Stomach (tissue), 9 donors: Measurements from ENCODE around the gene CIT. TPM values are rescaled to one million over a fixed set of nuclear protein-coding genes. Genes with fewer than 3 reads are reported as not detected.

Source experiments
- DNase-seq, 2 donors: peaks; one replicate each; pipeline versions ENCODE4 v3.0.0 to v3.0.0-alpha.2; 2013 to 2019
- H3K27ac ChIP-seq, 5 donors: fragments of 200-600 bp in 4 of 5; sonication (generic) in 4 of 5; one replicate each; pipeline ENCODE4 v1.5.1; 2013 to 2019; ENCODE audit warnings: mild to moderate bottlenecking in 1 of 5, moderate library complexity in 1 of 5
- H3K27me3 ChIP-seq, 3 donors: fragments of 200-600 bp; sonication (generic); one replicate each; pipeline ENCODE4 v1.5.1; 2017 to 2019; ENCODE audit warnings: mixed run types in 1 of 3
- H3K36me3 ChIP-seq, 4 donors: fragments of 200-600 bp; sonication (generic); 1 replicate in 3 of 4; 2 replicates in 1 of 4; pipeline ENCODE4 v1.5.1; 2016 to 2019
- H3K4me1 ChIP-seq, 4 donors: fragments of 200-600 bp; sonication (generic); one replicate each; pipeline ENCODE4 v1.5.1; 2016 to 2019
- H3K4me3 ChIP-seq, 4 donors: fragments of 200-600 bp; sonication (generic) in 3 of 4; one replicate each; pipeline ENCODE4 v1.5.1; 2016 to 2019; ENCODE audit warnings: mild to moderate bottlenecking in 1 of 4
- H3K9me3 ChIP-seq, 4 donors: fragments of 200-600 bp; sonication (generic); one replicate each; pipeline ENCODE4 v1.5.1; 2016 to 2019
- EP300 ChIP-seq: sonication (generic); formaldehyde crosslinking; IDR thresholded peaks from one replicate; pipeline ENCODE4 v1.6.1; 2017; ENCODE audit warnings: antibody characterized with exemption
- POLR2A ChIP-seq, 4 donors: fragments of 450-650 bp; IDR thresholded peaks; one replicate each; pipeline ENCODE4 v1.6.1; 2016; ENCODE audit warnings: antibody characterized with exemption in 4 of 4, control low read depth in 2 of 4, mild to moderate bottlenecking in 1 of 4, moderate library complexity in 1 of 4
- POLR2AphosphoS5 ChIP-seq, 3 donors: sonication (generic); formaldehyde crosslinking; IDR thresholded peaks; one replicate each; pipeline ENCODE4 v1.6.1; 2016; ENCODE audit warnings: antibody characterized with exemption in 3 of 3
- WGBS, 5 donors: extraction: QIAGEN DNeasy Blood & Tissue Kit in 3 of 5; methylation state at CpG; one replicate each; pipeline versions ENCODE4 v1.1.5 to v1.1.7; 2013 to 2018; 5-methylcytosine and 5-hydroxymethylcytosine counted together
- intact Hi-C: fragments of 100-400 bp; cut with DNase I; formaldehyde crosslinking; loops from one replicate; pipeline ENCODE4 v1.15.1; 2023; ENCODE audit warnings: low total_unique reads
- polyA plus RNA-seq, 3 donors: library from polyadenylated mRNA; stranded (reverse); fragments of 200-250 nt; gene quantifications; one replicate each; pipeline ENCODE4 v1.2.3, GENCODE V29; 2013
- total RNA-seq, 5 donors: library from RNA; depleted of rRNA; stranded (reverse); fragments of >200 nt; gene quantifications; one replicate each; pipeline versions ENCODE4 v1.1.0 to v1.2.3, GENCODE V29; 2014 to 2016
- TF ChIP-seq, protein P1 (sequence below), 7 experiments: fragments of 450-650 bp in 4 of 7; fragments of 200-600 bp in 3 of 7; sonication (generic) in 3 of 7; IDR thresholded peaks; one replicate each; pipeline ENCODE4 v1.5.1; 2016 to 2019; ENCODE audit warnings: antibody characterized with exemption in 7 of 7, control low read depth in 2 of 7, mild to moderate bottlenecking in 1 of 7
- donor health status: healthy with polysubstance abuse.
- donor health status: Bipolar disorder and iron deficiency.
- donor health status: healthy.

The CIT gene
- total and polyA plus RNA-seq, 8 donors: 2.8 to 164 (median 21.0) TPM

DNA sequence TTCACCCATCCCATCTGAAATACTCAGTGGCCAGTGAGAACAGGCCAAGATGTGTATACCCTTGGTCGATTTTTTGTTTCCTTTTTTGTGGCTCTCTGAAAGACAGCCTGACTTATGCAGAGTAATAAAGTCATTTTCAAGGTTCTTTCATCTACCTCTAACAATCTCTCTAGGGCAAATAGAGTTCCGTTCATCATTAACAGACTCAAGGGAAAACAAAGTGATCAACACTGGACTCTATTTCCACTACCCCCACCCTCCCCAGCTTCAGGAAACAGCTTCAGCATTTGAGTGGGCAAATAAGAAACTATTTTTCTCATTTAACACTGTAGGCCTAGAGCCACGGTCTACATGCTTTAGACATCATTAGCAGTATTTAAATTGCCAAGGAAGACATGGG, 193.3 kb downstream of the CIT start:
- H3K36me3 ChIP-seq: peaks cover 34 to 42% (median 37%) of the 10 kb centered on the region in 4 donors
- WGBS, 5 donors: 29 to 61% (median 40%) methylated on average over 3 of the region's 3 CpGs
- peak in 1 of 2 donors; percentile 80 for DNase-seq

DNA sequence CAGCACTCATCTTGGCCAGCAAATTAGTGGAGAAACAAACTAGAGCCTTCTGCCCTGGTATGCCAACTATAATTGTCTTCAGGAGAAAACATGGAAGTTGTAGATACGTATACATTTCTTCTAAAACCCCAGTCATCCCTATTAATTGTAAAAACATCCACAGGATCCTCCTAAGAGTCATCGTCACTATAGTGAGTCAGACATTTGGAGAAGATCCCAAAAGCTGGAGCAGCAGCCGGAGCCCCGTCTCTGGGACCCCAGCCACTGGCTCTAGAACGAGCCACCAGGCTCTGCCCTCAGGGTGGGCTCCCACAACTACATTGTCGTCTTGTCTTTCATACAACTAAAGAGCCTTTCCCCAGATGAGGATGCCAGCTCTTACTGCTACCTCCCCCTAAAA, 193.7 kb downstream of the CIT start:
- intact Hi-C loops: no loop called here
- TF ChIP-seq POLR2AphosphoS5 (IDR thresholded peaks at IDR 0.05): no peak
- TF ChIP-seq EP300: no peak
- TF ChIP-seq POLR2A (IDR thresholded peaks at IDR 0.05): no peak
- TF ChIP-seq, protein P1, sequence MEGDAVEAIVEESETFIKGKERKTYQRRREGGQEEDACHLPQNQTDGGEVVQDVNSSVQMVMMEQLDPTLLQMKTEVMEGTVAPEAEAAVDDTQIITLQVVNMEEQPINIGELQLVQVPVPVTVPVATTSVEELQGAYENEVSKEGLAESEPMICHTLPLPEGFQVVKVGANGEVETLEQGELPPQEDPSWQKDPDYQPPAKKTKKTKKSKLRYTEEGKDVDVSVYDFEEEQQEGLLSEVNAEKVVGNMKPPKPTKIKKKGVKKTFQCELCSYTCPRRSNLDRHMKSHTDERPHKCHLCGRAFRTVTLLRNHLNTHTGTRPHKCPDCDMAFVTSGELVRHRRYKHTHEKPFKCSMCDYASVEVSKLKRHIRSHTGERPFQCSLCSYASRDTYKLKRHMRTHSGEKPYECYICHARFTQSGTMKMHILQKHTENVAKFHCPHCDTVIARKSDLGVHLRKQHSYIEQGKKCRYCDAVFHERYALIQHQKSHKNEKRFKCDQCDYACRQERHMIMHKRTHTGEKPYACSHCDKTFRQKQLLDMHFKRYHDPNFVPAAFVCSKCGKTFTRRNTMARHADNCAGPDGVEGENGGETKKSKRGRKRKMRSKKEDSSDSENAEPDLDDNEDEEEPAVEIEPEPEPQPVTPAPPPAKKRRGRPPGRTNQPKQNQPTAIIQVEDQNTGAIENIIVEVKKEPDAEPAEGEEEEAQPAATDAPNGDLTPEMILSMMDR (IDR thresholded peaks at IDR 0.05): no peak
- DNase-seq: no peak
- no peak overlapping the region for H3K4me3 ChIP-seq
- WGBS, 5 donors: 67 to 89% (median 76%) methylated on average over 6 of the region's 6 CpGs
- H3K27me3 ChIP-seq: no peaks in the 10 kb centered on the region
- H3K27ac ChIP-seq: peak overlapping the region; percentile 58 to 79 (median 63)
- H3K4me1 ChIP-seq: peaks cover 25 to 48% (median 33%) of the 10 kb centered on the region in 4 donors
- H3K9me3 ChIP-seq: no peaks in the 10 kb centered on the region
- H3K36me3 ChIP-seq: peaks cover 38 to 46% (median 41%) of the 10 kb centered on the region in 4 donors

More for the DNA sequence above, 193.3 kb downstream of the CIT start:
- TF ChIP-seq POLR2A (IDR thresholded peaks at IDR 0.05) (no peak), POLR2AphosphoS5 (IDR thresholded peaks at IDR 0.05) (peak in 1 of 3 donors; percentile 28)
- intact Hi-C loops: no loop called here
- H3K27ac ChIP-seq: peak overlapping the region; percentile 58 to 79 (median 63)
- no peak overlapping the region for H3K4me3 ChIP-seq
- H3K9me3 ChIP-seq: no peaks in the 10 kb centered on the region
- peaks cover 21 to 44% (median 30%) of the 10 kb centered on the region in 4 donors for H3K4me1 ChIP-seq
- H3K27me3 ChIP-seq: no peaks in the 10 kb centered on the region

- H3K27ac ChIP-seq: peak overlapping the region; percentile 58 to 79 (median 63)
- intact Hi-C loops: no loop called here
- no peaks in the 10 kb centered on the region for H3K27me3 ChIP-seq
- no peak for DNase-seq
- TF ChIP-seq EP300 (no peak), POLR2AphosphoS5 (IDR thresholded peaks at IDR 0.05) (peak in 1 of 3 donors; percentile 23)
- H3K4me3 ChIP-seq: no peak overlapping the region
- peaks cover 45 to 46% (median 45%) of the 10 kb centered on the region in 4 donors for H3K36me3 ChIP-seq
- WGBS, 5 donors: 62 to 69% (median 64%) methylated on average over 3 of the region's 3 CpGs
- H3K9me3 ChIP-seq: no peaks in the 10 kb centered on the region
- peaks cover 28 to 54% (median 36%) of the 10 kb centered on the region in 4 donors for H3K4me1 ChIP-seq
Measured at GRCh38 chr12:119682639-119683252, 194.4 kb downstream of the CIT start.

- no peak for TF ChIP-seq EP300
- TF ChIP-seq POLR2A (IDR thresholded peaks at IDR 0.05): no peak
- TF ChIP-seq POLR2AphosphoS5 (IDR thresholded peaks at IDR 0.05): no peak
- TF ChIP-seq, protein P1 (IDR thresholded peaks at IDR 0.05): no peak
- intact Hi-C loops: no loop called here
- Histone ChIP-seq H3K27me3 (no peaks in the 10 kb centered on the region), H3K36me3 (peaks cover 53 to 54% (median 53%) of the 10 kb centered on the region in 4 donors), H3K27ac (peak overlapping the region in 4 of 5 donors; percentile 58 to 79 (median 68)), H3K4me1 (peaks cover 32 to 54% (median 36%) of the 10 kb centered on the region in 4 donors), H3K4me3 (no peak overlapping the region), H3K9me3 (no peaks in the 10 kb centered on the region)
- DNase-seq: no peak
- WGBS, 5 donors: 66 to 76% (median 68%) methylated on average over 9 of the region's 9 CpGs
Measured at GRCh38 chr12:119681728-119682638, 195.1 kb downstream of the CIT start.

DNA sequence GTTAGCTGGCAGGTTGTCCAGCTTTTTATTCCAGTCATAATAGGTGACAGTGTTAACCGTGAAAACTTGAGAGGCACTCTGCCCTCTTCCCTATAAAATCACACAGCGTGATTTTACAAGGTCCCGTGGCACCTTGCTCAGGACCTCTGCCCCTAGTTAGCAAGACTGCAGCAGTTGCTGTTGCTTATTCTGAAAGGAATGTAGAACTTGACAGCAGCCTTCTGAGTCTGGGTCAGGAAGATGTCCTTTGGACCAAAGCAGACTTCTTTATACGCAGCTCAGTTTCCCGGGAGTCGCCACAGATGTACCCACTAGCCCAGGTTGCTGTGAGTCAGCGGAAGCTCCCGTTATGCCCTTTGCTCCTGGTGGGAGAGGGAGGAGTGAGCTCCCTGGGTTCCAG, 196.0 kb downstream of the CIT start:
- H3K27ac ChIP-seq: peak overlapping the region in 4 of 5 donors; percentile 58 to 79 (median 68)
- H3K4me3 ChIP-seq: no peak overlapping the region
- peaks cover 61 to 62% (median 62%) of the 10 kb centered on the region in 4 donors for H3K36me3 ChIP-seq
- no peaks in the 10 kb centered on the region for H3K9me3 ChIP-seq
- WGBS, 5 donors: 77 to 98% (median 90%) methylated on average over 8 of the region's 8 CpGs
- no peak for DNase-seq
- no peak for TF ChIP-seq EP300
- no peak for TF ChIP-seq POLR2AphosphoS5 (IDR thresholded peaks at IDR 0.05)
- TF ChIP-seq POLR2A (IDR thresholded peaks at IDR 0.05): no peak
- TF ChIP-seq, protein P1 (IDR thresholded peaks at IDR 0.05): no peak
- peaks cover 26 to 61% (median 34%) of the 10 kb centered on the region in 4 donors for H3K4me1 ChIP-seq
- no peaks in the 10 kb centered on the region for H3K27me3 ChIP-seq
- intact Hi-C loops: no loop called here
